Glutamatergic neuron (in vitro differentiated cells): ENCODE data around the gene SENP6. TPM values are rescaled to one million over a fixed set of nuclear protein-coding genes. Genes with fewer than 3 reads are reported as not detected.

ENCODE experiments used
- DNase-seq: peaks from one replicate; pipeline ENCODE4 v3.0.0; 2022
- H3K27ac Mint-ChIP-seq: one replicate; pipeline ENCODE4 v1.8.0; 2020; ENCODE audit warnings: mild to moderate bottlenecking, mixed read lengths, inconsistent platforms; ENCODE audit not compliant: unreplicated experiment
- H3K27me3 Mint-ChIP-seq: one replicate; pipeline ENCODE4 v1.8.0; 2020; ENCODE audit warnings: mild to moderate bottlenecking, moderate library complexity, mixed read lengths, inconsistent platforms; ENCODE audit not compliant: unreplicated experiment
- H3K36me3 Mint-ChIP-seq: one replicate; pipeline ENCODE4 v1.8.0; 2020; ENCODE audit warnings: mild to moderate bottlenecking, mixed read lengths, inconsistent platforms; ENCODE audit not compliant: unreplicated experiment
- H3K4me1 Mint-ChIP-seq: one replicate; pipeline ENCODE4 v1.8.0; 2020; ENCODE audit warnings: mild to moderate bottlenecking, low read depth, mixed read lengths, inconsistent platforms; ENCODE audit not compliant: unreplicated experiment
- H3K4me3 Mint-ChIP-seq: one replicate; pipeline ENCODE4 v1.8.0; 2020; ENCODE audit warnings: mild to moderate bottlenecking, mixed read lengths, inconsistent platforms; ENCODE audit not compliant: unreplicated experiment
- H3K9me3 Mint-ChIP-seq: one replicate; pipeline ENCODE4 v1.8.0; 2020; ENCODE audit warnings: mild to moderate bottlenecking, moderate library complexity, mixed read lengths, inconsistent platforms; ENCODE audit not compliant: unreplicated experiment
- total RNA-seq: library from RNA; stranded (reverse); fragmentation: NEBNext Ultra II Directional; extraction: Animal tissue kit (Norgen Biotek cat#: 25700); gene quantifications from one replicate; pipeline ENCODE4 v1.2.1, GENCODE V29; 2021; ENCODE audit not compliant: unreplicated experiment
- TF ChIP-seq, protein P1 (sequence below): fragments of 200-600 bp; sonication (generic); IDR thresholded peaks from one replicate; pipeline ENCODE4 v1.5.0; 2021; ENCODE audit not compliant: partially characterized antibody, unreplicated experiment

Gene SENP6
- total RNA-seq, 1 donor from 2014 or later = 113 TPM

DNA sequence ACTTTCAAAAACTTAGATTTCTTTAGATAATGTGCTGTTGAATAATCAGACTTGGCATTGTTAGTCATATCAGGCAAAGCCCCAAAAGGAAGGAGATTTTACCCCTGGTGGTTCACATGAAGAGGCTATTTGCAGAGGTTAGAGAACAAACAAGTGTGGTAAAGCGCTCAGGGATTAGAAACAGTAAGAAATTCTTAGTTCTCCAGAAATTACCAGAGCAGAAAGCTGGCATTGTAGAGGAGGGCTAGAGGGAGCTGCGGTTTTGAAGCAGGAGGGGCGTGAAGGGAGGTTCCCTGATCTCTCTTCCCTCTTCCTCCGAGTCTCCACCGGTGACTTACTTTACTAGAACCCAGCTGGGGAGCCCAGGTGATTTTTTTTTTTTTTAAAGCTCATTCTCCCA is 157.5 kb downstream of the SENP6 start:
- no peak for DNase-seq
- Mint-ChIP-seq H3K4me3 (no peak overlapping the region), H3K27me3 (no peaks in the 10 kb centered on the region), H3K36me3 (peaks cover 4% of the 10 kb centered on the region), H3K9me3 (peaks cover 2% of the 10 kb centered on the region), H3K27ac (no peak overlapping the region), H3K4me1 (peaks cover 5% of the 10 kb centered on the region)
- TF ChIP-seq, protein P1, sequence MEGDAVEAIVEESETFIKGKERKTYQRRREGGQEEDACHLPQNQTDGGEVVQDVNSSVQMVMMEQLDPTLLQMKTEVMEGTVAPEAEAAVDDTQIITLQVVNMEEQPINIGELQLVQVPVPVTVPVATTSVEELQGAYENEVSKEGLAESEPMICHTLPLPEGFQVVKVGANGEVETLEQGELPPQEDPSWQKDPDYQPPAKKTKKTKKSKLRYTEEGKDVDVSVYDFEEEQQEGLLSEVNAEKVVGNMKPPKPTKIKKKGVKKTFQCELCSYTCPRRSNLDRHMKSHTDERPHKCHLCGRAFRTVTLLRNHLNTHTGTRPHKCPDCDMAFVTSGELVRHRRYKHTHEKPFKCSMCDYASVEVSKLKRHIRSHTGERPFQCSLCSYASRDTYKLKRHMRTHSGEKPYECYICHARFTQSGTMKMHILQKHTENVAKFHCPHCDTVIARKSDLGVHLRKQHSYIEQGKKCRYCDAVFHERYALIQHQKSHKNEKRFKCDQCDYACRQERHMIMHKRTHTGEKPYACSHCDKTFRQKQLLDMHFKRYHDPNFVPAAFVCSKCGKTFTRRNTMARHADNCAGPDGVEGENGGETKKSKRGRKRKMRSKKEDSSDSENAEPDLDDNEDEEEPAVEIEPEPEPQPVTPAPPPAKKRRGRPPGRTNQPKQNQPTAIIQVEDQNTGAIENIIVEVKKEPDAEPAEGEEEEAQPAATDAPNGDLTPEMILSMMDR = no peak

DNA sequence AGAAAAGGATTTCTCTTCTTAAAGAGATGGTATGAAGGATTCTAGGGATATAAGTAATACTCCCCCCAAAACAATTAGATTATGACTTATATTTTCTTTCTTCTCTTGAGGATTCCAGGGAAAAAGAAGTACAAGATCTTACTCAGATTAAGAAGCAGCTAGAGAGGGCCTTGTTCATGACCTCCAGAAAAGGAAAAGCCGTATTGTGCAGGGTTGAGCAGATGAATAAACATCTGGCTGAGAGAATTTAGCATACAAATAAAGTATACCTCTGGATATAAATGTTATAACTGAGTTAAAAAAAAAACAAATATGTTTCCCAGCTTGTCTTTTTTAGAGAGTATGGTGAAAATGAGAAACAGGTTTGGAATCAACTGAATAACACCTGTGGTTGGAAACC is 158.6 kb downstream of the SENP6 start:
- no peak for DNase-seq
- H3K27ac Mint-ChIP-seq = no peak overlapping the region
- H3K36me3 Mint-ChIP-seq = peaks cover 6% of the 10 kb centered on the region
- H3K9me3 Mint-ChIP-seq = peaks cover 2% of the 10 kb centered on the region
- peaks cover 5% of the 10 kb centered on the region for H3K4me1 Mint-ChIP-seq
- H3K27me3 Mint-ChIP-seq = no peaks in the 10 kb centered on the region
- H3K4me3 Mint-ChIP-seq = no peak overlapping the region
- TF ChIP-seq, protein P1 = no peak

DNA sequence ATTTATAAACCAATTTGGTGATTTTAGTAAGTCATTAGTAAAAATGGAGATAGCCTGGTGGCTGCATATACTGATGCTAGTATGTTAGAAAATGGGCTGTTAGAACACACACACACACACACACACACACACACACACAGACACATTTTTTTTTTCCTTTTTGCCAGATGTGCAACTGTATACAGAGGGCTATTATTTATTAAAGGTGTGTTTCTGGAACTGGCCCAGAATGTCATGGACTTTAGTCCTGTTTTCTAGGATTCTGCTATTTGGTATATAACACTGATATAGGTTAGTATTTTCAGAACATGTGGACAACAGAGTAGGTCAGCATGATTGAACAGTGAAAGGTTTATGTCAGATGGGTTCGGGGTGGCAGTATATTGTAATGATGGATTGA is 159.8 kb downstream of the SENP6 start:
- peaks cover 6% of the 10 kb centered on the region for H3K36me3 Mint-ChIP-seq
- H3K9me3 Mint-ChIP-seq = peaks cover 2% of the 10 kb centered on the region
- TF ChIP-seq, protein P1 = no peak
- no peak overlapping the region for H3K27ac Mint-ChIP-seq
- H3K4me1 Mint-ChIP-seq = peaks cover 5% of the 10 kb centered on the region
- DNase-seq = no peak
- no peaks in the 10 kb centered on the region for H3K27me3 Mint-ChIP-seq
- no peak overlapping the region for H3K4me3 Mint-ChIP-seq

DNA sequence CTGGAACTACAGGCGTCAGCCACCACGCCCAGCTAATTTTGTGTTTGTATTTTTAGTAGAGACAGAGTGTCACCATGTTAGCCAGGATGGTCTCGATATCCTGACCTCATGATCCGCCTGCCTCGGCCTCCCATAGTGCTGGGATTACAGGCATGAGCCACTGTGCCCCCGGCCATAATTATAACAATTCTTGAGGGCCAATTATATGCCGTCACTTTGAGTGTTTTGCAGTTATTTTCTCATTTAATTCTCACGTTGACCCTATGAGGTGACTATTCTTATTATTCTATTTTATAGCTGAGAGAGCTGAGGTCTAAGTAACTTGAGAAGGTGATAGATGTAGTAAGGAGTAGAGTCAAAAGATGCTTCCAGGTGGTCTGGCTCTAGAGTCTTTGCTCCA is 160.4 kb downstream of the SENP6 start:
- no peak for DNase-seq
- Mint-ChIP-seq H3K36me3 (peaks cover 6% of the 10 kb centered on the region), H3K27me3 (no peaks in the 10 kb centered on the region), H3K4me3 (no peak overlapping the region), H3K4me1 (peaks cover 5% of the 10 kb centered on the region), H3K27ac (no peak overlapping the region), H3K9me3 (peaks cover 2% of the 10 kb centered on the region)
- TF ChIP-seq, protein P1 = no peak

DNA sequence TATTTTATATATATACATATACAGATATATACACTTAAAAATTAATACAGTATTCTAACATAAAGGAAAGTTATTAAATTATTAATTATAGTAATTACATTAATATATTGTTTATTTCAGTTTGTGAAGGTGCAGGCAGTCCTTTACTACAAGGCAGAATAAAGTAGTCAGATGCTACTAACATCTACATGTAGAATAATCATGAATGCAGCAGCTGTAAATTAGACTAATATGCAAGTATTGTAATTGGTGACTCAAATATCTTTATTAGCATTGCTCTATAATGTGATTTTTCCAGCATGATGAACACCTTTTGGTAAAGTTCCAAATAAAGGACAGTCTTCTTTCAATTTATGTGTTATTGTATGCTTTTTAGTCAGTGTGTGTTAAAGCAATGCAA is 164.7 kb downstream of the SENP6 start:
- H3K4me1 Mint-ChIP-seq = peaks cover 3% of the 10 kb centered on the region
- no peaks in the 10 kb centered on the region for H3K9me3 Mint-ChIP-seq
- H3K27me3 Mint-ChIP-seq = no peaks in the 10 kb centered on the region
- no peak overlapping the region for H3K4me3 Mint-ChIP-seq
- DNase-seq = no peak
- H3K36me3 Mint-ChIP-seq = peaks cover 11% of the 10 kb centered on the region
- H3K27ac Mint-ChIP-seq = no peak overlapping the region
- TF ChIP-seq, protein P1 = no peak

Other genes starting within 250 kb of the SENP6 start
- 0.69 TPM for gene FILIP1, start 108.1 kb upstream of the SENP6 start, total RNA-seq
- gene MYO6, start 147.4 kb downstream of the SENP6 start, total RNA-seq = 72.2 TPM